Ammon's horn (tissue), 1 donor: ENCODE data around the gene C1QTNF5.

Source experiments
- DNase-seq: peaks from one replicate; pipeline ENCODE4 v3.0.0-alpha.2; 2016; ENCODE audit warnings: low spot score

C1QTNF5 gene

DNA sequence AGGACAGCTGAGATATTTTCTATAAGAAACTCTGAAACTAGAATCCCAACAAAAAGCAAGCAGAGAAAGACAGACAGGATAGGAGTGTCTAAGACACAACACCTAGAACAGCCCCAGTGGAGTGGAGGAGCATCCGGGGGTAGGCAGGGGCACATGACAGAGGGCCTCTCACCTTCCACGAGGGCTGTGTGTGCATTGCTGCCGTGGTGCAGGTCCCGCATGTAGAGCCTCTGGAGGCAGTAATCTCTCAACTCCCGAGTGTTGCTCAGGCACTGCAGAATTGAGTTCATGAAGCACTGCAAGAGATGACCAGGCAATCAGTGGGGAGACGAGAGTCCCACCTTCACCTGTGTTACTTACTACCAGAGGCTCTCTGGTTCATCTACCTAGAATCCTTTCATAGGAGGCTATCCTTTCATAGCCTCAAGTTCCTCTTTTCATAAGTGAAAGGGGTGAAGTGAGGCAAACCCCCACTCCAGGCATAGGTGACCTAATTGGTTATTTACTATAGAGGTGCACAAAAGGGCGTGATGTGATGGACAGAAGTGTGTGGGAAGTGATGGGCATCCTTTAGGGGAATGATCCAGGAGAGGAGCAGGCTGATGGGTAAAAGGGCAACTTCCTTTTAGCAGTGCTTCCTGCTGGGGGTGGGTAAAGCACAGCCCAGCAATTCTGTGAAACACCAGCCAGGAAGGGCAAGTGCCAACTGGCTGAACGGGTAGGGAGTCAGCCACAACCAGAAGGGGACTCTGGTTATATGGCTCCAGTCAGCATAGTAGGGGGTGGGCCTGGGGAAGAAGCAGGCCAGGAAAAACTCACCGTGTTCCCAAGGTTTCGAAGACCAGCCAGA, 18.9 kb upstream of the C1QTNF5 start:
- DNase-seq = no peak

DNA sequence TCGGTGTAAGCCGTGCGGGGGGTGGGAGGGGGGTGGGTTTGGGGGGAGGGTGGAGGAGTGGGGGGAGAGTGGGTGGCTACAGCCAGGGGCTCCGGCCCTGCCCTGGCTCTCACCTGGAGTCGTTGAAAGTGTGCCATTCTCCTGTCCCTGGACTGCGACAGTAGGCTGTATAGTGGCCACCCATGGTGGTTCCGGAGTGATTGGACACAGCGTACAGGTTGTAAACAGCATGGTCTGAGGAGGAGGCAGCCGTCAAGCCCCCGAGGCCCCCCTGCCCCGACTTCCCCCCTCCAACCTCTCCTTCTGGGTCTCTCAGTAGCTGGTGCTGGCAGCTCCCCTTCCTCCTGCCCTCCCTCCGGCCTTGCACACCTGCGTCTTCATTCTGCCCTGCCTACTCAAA, 16.4 kb upstream of the C1QTNF5 start:
- no peak for DNase-seq

DNA sequence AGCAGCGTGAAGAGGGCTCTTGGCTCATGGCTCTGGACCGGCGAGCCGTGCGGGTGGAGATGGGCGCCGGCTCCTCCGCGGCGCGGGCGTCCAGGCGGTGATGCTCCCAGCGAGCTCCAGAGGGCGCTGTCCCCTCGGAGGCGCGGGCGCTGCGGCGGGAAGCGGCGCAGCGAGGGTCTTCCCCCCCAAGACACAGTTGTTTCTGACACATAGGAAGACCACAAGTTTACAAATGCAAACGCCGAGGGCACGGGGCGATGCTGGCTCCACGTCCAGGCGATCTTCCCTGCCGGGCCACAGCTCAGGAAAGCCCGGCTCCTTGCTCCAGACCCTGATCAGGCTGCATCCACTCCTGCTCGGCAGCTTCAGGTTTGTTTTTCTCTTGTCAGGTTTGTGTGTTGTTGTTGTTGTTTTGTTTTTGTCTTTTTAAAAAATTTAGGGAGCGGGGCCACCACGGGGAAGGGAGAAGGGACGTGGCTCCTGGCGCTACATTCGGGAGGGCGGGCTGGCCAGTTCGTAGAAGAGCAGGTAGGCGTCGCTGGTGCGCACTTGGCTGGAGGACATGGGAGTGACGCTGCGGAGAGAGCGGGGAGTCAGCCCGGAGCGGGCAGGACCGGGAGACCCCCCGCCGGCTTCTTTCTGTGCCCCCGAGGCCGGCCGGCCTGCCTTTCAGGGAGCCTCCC, 15.8 kb upstream of the C1QTNF5 start:
- DNase-seq = peak; percentile 84

DNA sequence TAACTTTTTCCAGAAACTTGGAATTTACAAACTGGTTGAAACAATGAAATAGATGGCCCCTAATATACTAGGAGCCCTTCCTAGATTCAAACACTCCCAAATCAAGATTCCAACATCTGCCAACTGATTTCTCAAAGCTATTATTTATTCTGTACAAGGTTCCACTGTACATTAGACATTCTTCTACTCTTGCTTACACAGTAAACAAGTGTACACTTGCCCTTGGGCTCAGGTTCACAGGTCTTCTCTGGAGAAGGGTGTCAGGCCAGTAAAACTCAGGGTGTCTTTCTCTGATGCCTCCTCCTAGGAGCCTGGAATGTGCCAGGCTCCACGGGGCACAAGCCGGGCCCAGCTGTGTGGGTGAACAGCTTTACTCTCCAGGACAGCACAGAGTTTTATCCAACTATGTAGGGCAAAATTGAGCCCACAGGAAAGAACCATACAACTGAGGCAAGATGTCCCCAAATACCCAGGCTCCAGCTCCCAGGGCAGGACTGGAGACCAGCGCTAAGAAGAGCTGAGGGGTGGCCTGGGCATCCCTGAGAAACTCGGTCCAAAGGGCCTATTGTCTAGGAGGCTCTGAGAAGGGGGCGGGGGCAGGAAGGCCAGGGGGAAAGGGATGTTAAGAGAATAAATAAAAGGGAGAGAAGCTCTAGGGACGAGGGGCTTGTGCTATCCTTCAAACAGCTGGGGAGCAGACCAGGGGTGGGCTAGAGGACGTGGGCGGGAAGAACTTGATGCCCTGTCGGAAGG, 14.6 kb upstream of the C1QTNF5 start:
- no peak for DNase-seq

DNA sequence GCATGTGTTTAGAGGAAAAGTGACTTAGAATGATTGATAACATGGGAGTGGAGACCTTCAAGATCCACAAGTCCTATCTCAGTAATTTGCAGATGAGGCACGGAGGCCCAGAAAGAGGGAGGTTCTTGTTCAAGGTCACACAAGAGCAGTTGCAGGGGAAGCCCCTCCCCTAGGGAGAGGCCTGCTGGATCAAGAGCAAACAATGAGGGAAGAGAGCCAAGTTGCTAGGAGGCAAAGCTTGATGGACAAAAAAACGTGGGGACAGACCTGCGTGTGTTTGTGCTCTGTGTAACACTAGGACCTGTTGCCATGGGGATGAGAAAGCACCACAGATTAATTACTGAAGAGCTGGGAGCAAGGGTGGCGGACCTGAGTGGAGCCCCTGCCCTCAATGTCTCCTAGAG, 12.2 kb upstream of the C1QTNF5 start:
- no peak for DNase-seq

DNA sequence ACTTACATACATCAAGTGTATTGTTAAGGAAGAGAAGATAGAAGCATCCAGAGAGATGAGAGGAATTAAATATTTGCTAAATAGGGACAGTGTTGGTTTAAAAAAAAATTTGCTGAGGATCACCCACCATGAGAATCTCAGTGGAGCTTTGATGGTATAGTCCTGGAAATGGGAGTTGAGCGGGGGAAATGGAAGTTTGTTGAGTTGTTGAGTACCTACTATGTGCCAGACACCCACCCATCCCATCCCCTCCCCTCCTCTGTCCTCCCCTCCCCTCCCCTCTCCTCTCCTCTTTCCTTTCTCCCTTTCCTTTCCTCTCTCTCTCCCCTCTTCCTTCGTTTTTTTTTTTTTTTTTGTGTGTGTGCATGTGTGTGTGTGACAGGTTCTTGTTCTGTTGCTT, 10.5 kb upstream of the C1QTNF5 start:
- DNase-seq = no peak

DNA sequence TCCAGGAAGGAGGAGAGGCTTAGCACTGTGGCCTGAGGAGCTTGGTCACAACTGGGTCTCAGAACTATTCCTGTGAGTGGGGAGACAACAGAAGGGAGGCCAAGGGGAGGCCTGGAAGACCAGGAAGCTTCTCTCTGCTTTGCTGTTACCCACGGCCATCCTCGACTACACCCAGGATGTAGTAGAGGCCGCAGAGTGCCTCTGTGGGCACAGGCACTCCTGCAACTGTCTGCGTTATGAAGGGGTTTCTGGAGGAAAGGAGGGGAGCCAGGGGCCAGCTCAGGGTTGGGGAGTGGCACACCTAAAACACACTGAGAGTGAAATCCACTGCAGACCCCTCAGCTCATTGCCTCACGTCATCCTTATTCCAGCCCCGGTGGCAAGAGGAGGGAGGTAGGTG, 9.6 kb upstream of the C1QTNF5 start:
- no peak for DNase-seq

DNA sequence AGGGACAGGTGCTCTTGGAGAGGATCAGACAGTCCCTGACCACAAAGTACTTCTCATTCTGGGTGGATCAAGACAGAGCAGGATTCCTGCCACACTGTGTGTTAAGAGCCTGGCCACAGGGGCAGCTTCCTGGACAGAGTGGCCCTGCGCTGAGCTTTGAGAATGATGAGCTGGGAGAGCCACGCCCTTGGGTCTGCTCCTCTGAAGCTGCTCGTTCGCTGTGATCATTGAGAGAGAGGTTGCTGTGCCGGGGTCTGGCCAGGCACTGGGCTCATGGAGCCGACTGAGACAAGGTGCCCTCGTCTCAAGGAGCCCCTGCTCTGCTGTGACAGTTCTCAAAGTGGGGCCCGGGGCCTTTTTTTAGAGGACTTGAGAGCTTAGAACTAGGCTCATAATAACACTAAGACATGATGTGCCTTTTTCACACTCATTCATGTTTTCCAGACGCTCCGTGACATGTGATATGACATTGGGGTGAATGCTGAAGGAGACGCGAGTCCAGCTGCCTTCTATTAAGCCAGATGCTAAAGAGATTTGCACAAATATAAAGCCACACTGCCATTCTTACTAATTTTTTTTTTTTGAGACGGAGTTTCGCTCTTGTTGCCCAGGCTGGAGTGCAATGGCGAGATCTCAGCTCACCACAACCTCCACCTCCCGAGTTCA, 7.4 kb upstream of the C1QTNF5 start:
- no peak for DNase-seq

DNA sequence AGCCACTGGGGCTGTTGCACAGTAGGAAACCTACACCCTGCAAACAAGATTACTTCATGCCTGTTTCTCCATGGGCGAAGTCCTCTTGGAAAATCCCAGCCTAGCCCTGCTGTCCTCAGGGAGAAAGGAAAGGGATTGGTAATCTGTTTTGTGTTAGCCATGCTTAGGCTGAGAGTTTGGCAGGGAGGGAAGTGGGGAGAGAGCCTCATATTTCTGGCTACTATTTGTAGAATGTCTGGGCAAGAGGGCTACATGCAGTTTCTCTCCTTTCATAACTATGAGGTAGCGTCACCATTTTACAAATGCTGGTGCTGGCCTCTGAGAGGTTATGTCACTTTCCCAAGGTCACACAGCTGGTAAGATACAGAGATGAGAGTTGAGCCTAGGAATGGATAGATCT, 6.6 kb upstream of the C1QTNF5 start:
- DNase-seq = no peak

DNA sequence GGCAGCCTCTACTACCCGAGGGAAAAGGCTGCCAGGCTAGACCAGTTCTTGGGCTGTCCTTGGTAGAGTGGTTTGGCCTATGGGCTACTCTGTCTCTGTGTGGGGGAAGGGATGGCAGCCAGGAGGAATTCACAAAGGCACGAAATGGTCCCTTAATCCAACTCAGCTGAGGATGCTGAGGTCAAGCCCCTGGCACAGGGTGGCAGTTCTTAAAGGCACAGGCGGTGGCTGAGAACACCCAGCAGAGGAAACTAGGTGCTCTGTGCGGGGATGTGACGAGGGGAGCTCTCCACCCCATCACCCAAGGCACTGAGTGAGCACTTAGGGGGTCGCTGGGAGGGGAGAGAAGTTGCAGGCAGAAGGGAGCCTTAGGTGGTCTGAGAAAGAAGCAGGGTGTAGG, 5.9 kb upstream of the C1QTNF5 start, which contains the start of gene MFRP:
Gene MFRP (minus strand): TSS at position 101 of the 400 bp plus-strand sequence. CDS start 192 bp downstream, outside the sequence.
- no peak for DNase-seq

DNA sequence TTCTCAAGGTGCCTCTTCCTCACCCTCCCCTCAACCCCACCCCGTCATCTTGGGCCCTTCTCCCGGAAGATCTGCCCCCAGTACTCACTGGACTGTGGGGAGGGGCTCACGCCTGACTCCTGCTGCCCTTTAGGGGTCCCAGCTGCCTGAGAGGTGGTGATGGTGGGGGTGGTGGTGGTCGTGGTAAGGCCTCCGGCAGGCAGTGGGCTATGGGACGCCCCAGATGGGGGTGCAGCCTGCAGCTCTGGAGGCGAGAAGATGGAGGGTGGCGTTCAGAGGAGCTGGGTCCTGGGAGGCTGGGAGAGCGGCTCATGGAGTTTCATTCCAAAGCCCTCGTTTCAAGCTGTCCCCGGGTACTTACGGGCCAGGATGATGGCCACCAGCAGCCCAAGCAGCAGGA, 5.0 kb upstream of the C1QTNF5 start:
- DNase-seq = no peak

DNA sequence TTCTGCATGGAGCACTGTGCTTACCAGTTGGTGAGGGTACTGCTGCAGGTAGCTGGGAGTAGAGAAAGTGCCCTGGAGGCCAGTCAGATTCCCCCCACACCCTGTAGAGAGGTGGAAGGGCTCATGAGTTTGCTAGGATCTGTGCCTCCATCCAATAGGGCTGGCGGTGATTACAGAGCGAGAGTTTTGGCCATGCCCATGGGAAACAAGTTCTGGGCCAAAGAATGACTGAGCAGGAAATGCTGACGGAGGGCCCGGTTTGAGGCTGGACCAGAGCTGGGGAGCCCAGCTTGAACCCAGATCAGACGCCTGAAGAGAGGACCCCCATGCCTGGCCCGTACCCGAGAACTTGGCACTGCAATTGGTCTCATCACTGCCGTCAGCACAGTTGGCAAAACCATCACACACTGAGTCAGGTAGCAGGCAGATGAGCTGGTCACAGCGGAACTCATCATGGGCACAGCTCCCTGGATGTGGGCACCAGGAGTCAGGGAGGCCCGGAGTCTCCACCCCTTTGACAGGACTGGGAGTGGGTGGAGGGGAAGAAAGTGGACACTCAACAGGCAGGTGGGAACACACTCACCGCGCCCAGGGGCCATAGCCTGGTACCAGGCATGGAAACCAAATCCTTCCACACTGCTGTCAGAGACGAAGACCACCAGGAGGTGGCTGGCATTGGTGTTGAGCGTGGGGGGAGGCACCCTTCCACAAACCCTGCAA, 3.8 kb upstream of the C1QTNF5 start:
- no peak for DNase-seq

DNA sequence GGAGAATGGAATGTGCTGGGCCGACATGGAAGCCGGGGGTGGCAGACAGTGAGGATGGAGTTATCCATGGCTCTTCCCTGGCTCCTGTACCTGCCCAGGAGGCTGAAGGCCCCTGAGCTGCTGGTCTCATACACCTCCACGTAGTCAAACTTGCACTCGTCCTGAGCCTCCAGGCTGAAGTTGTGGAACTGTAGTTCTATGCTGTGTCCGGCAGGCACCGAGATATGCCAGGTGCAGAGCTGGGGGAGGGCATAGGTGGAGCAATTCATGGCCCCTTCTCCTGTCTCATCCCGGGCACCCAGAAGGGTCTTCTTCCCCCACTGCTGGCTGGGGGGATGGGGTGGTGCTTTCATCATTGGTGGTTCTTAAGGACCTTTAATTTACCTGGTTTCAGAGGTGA, 3.0 kb upstream of the C1QTNF5 start:
- DNase-seq = no peak

DNA sequence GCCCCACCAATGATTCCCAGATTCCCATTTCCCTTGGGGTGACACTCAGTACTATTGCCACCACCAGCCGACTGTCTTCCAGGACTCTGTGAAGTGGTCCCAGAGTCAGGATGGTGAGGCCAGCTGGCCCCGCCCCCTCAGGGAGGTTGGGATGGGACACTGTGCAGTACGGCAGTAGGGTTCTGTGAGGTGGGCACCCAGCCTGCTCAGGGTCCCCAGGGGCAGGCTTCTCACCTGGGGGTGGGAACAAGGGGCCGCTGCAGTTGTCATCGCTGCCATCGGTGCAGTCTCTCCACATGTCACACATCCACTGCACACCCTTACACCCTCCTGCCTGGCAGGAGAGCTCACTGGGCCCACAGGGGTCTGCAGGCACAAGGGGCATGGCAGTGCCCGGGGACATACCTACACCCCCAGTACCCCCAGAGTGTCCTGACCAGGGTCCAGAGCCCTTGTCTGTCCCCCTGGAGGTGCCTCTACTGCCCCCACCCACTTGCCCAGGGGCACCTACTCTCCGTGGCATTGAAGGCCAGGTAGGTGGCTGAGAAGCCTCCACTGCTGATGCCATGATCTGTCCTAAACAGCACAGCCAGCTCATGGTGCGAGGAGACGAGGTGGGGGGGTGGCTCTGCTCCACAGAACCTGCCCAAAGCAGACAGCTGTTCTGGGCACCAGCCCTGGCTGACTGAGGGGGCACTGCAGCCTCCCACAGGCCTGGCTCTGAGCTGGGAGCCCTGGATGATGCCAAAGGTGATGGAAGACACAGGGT, 1.9 kb upstream of the C1QTNF5 start:
- DNase-seq = no peak

DNA sequence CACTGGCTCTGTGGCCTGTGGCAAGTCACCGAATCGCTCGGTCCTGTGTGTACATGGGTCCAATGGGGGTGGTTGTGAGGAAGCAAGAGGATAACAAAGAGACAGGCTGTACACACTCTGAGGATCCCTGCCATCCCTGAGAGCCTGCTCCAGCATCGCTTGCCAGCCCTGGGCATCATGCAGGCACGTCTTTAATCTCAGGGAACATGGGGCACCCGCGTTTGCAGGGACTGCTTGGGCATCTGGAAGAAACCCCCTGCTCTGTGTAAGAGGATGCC, 1.3 kb upstream of the C1QTNF5 start:
- DNase-seq = no peak

DNA sequence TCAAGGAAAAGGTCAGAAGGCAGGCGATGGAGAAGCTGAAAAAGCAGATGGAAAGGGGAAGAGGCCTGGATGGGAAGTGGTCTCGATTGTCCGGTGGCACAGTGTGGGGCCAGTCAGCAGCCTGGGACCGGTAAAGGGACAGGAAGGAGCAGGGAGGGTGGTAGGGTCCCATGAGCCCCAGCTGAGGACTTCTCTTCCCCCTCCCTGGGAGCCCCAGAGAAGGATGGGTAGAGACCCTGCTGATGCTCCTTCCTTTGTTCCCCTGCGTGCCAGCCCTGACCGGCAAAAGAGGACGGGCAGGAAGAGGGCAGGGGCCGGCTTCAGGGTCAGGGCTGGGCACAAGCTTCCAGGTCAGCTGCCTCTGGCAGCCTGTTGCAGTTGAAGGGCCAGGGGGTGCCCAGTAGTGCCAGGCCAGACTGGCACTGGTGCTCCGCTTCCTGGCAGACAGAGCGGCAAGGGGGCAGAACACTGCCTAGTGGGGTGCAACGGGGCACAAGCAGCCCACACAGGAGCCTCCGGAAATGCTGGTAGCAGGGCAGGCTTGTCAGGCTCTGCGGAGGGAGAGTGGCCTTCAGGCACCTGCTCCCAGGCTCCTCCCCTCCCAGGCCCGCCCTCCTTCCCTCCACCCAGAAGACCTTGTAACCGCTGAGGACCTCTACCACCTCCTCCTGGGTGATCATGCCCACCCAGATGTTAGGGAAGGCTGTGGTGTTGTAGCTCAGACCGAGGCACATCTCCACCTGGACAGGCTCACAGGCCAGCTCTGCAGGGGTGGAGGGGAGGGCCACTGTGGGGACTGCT, 739 bp upstream of the C1QTNF5 start:
- DNase-seq = no peak

DNA sequence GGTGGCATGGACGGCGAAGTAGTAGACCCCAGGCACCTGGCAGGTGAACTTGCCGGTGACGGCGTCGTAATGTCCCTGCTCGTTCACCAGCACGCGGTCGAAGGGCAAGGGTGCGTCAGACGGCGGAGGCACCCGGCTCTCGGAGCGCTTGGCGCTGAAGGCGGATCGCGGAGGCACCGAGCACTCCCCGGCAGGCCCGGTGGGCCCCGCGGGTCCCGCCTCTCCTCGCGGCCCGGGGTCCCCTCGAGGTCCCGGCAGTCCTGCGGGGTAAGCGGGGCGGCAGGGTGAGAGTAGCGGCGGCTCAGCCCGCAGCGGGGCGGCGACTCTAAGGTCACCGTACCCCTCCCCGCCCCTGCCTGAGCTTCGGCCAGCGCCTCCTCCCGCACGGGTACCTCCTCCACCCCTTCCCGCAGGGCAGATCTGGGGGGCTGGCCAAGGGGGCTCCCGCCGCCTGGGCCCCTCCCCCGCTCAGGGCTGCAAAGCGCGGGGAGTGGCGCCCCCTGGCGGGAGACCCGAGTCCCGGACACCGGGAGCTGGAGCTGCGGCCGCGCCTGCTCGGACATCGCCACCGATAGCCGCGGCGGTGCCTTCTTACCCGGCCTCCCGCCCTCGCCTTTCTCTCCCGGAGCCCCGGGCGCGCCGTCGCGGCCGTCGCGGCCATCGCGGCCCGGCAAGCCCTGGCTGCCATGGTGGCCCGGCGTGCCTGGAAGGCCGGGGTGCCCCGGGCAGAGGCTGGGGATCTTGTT, 921 bp downstream of the C1QTNF5 start:
- peak; percentile 79 for DNase-seq

DNA sequence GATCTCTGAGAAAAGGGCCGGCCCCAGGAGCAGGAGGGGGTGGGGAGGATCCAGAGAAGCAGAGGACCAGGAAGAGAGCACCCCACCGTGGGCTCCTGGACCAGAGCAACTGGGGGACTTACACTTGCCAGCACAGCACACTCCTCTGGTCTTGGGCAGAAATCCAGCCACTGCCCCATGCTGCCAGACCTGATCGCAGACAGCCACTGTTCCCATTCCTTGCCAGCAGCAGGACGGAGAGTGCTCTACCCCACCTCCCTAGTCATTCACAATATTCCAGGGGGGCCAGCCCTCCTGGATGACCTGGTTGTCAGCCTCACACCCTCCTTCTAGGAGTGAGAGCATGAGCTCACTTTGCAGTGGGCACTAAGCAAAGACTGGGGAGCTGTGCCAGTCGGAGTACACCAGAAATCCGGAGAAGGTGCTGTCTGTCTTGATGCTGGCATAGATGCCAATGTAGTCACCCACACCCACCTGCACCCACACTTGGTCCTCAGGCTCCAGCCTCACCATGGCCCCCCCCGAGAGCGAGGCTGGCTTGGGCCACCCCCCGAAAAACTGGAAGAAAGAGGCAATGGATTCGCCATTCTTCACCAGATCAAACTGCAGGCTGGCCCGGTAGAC, 1.6 kb downstream of the C1QTNF5 start:
- no peak for DNase-seq

DNA sequence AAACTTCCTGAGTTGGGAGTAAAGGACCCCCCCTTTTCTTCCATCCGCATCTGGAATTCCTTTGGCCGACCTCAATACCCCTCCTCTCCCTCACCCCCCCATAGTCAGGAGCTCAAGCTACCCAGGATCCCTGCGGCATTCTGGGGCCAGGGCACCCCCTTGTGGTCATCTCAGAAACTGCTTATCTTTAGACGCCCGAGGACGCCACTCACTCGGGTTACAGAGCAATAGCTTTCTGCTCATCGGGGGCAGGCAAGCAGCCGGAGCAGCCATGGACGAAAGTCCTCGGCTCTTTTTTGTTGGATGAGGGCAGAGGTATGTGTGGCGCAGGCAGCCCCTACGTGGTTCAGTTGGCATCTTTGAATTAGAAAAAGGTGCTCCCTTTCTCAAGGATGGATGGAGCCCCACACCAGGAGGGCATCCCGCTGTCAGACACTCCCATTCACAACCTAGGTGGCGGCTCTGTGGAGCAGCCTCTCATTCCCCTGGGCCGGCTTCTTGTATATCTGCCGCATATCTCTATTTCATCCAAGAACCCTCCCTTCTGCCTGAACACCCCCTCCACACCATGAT, 2.3 kb downstream of the C1QTNF5 start:
- DNase-seq = peak; percentile 85
